WTC11 (cell line): ENCODE results near the gene KRT20. TPM values are rescaled to one million over a fixed set of nuclear protein-coding genes. Genes with fewer than 3 reads are reported as not detected.

Source experiments
- ATAC-seq: fragments of 200-7000 bp; cut with Tn5 transposase; 2 replicates; pipeline ENCODE4 v1.10.0; 2021; ENCODE audit warnings: mild to moderate bottlenecking, moderate library complexity
- CTCF ChIA-PET: fragments of 300-600 bp; sonication (Branson Sonifier 250); formaldehyde crosslinking; loops from one replicate; lab custom pipeline; 2021; ENCODE audit warnings: antibody characterized with exemption; lab: Charles Lee
- POLR2A ChIA-PET: fragments of 350-600 bp; sonication (Branson Sonifier 250); formaldehyde crosslinking; loops from one replicate; lab custom pipeline; 2021; ENCODE audit warnings: antibody characterized with exemption; lab: Charles Lee
- DNase-seq: peaks from one replicate; pipeline ENCODE4 v3.0.0; 2021; ENCODE audit warnings: low spot score
- H3K27ac Mint-ChIP-seq: 2 replicates; pipeline ENCODE4 v1.8.0; 2021; ENCODE audit warnings: mixed read lengths
- H3K27me3 Mint-ChIP-seq: 2 replicates; pipeline ENCODE4 v1.8.0; 2021; ENCODE audit warnings: low read depth, mild to moderate bottlenecking, moderate library complexity, mixed read lengths
- H3K36me3 Mint-ChIP-seq: 2 replicates; pipeline ENCODE4 v1.8.0; 2021; ENCODE audit warnings: mixed read lengths
- H3K4me1 Mint-ChIP-seq: 2 replicates; pipeline ENCODE4 v1.8.0; 2022; ENCODE audit warnings: mixed read lengths
- H3K4me3 Mint-ChIP-seq: 2 replicates; pipeline ENCODE4 v1.8.0; 2021; ENCODE audit warnings: mild to moderate bottlenecking, moderate library complexity, mixed read lengths
- H3K9me3 Mint-ChIP-seq: 2 replicates; pipeline ENCODE4 v1.8.0; 2021; ENCODE audit warnings: mixed read lengths
- ATF2 ChIP-seq: sonication (generic); formaldehyde crosslinking; IDR thresholded peaks from 2 replicates; pipeline ENCODE4 v1.8.1; 2022; ENCODE audit warnings: low read depth, missing genetic modification reagents, borderline replicate concordance
- CDX4 ChIP-seq: fragments of 250-450 bp; sonication (Bioruptor Pico); IDR thresholded peaks from 2 replicates; pipeline ENCODE4 v1.9.0; 2021; ENCODE audit warnings: moderate library complexity, mild to moderate bottlenecking, inconsistent platforms, borderline replicate concordance
- FOXP4 ChIP-seq: sonication (generic); formaldehyde crosslinking; IDR thresholded peaks from 2 replicates; pipeline ENCODE4 v1.8.0; 2022; ENCODE audit warnings: mild to moderate bottlenecking, missing genetic modification reagents
- MXD4 ChIP-seq: fragments of 250-450 bp; sonication (Bioruptor Pico); IDR thresholded peaks from 2 replicates; pipeline ENCODE4 v1.8.0; 2021; ENCODE audit warnings: mild to moderate bottlenecking, moderate library complexity, borderline replicate concordance
- NFYB ChIP-seq: sonication (generic); formaldehyde crosslinking; conservative IDR thresholded peaks from 2 replicates; pipeline ENCODE4 v1.8.0; 2022; ENCODE audit warnings: low read depth, missing genetic modification reagents
- NR1H2 ChIP-seq: sonication (generic); formaldehyde crosslinking; IDR thresholded peaks from 2 replicates; pipeline ENCODE4 v1.9.0; 2021; ENCODE audit warnings: mild to moderate bottlenecking, moderate library complexity, missing genetic modification reagents
- NR2C2 ChIP-seq: sonication (generic); formaldehyde crosslinking; IDR thresholded peaks from 2 replicates; pipeline ENCODE4 v1.8.0; 2022; ENCODE audit warnings: mild to moderate bottlenecking, missing genetic modification reagents
- TEAD4 ChIP-seq: sonication (generic); formaldehyde crosslinking; IDR thresholded peaks from 2 replicates; pipeline ENCODE4 v1.8.0; 2022; ENCODE audit warnings: mild to moderate bottlenecking, missing genetic modification reagents
- TP53 ChIP-seq: sonication (generic); formaldehyde crosslinking; IDR thresholded peaks from 2 replicates; pipeline ENCODE4 v1.8.1; 2023; ENCODE audit warnings: mild to moderate bottlenecking, missing genetic modification reagents
- ZMAT4 ChIP-seq: fragments of 250-450 bp; sonication (Bioruptor Pico); IDR thresholded peaks from 2 replicates; pipeline ENCODE4 v1.9.0; 2021; ENCODE audit warnings: mild to moderate bottlenecking
- ZNF219 ChIP-seq: sonication (generic); formaldehyde crosslinking; IDR thresholded peaks from 2 replicates; pipeline ENCODE4 v1.8.0; 2023; ENCODE audit warnings: missing genetic modification reagents, mild to moderate bottlenecking, borderline replicate concordance
- ZNF317 ChIP-seq: sonication (generic); formaldehyde crosslinking; IDR thresholded peaks from 2 replicates; pipeline ENCODE4 v1.8.1; 2023; ENCODE audit warnings: low read depth, mild to moderate bottlenecking, moderate library complexity, missing genetic modification reagents, borderline replicate concordance
- ZNF396 ChIP-seq: fragments of 250-450 bp; sonication (Bioruptor Pico); IDR thresholded peaks from 2 replicates; pipeline ENCODE4 v1.8.0; 2021; ENCODE audit warnings: mild to moderate bottlenecking, moderate library complexity, borderline replicate concordance
- ZNF416 ChIP-seq: fragments of 250-450 bp; sonication (Bioruptor Pico); IDR thresholded peaks from 2 replicates; pipeline ENCODE4 v1.9.0; 2021; ENCODE audit warnings: mild to moderate bottlenecking, inconsistent platforms
- ZNF423 ChIP-seq: fragments of 250-450 bp; sonication (Bioruptor Pico); IDR thresholded peaks from 2 replicates; pipeline ENCODE4 v2.1.2; 2022; ENCODE audit warnings: mild to moderate bottlenecking, moderate library complexity
- ZNF671 ChIP-seq: fragments of 250-450 bp; sonication (Bioruptor Pico); IDR thresholded peaks from 2 replicates; pipeline ENCODE4 v1.8.0; 2021; ENCODE audit warnings: mild to moderate bottlenecking
- total RNA-seq: library from RNA; stranded (reverse); gene quantifications from 3 replicates; pipeline ENCODE4 v1.2.3, GENCODE V29; 2021
- TF ChIP-seq, protein P1 (sequence below): sonication (generic); formaldehyde crosslinking; conservative IDR thresholded peaks from 2 replicates; pipeline ENCODE4 v1.8.1; 2022; ENCODE audit warnings: mild to moderate bottlenecking, missing genetic modification reagents
- TF ChIP-seq, protein P2 (sequence below): sonication (generic); formaldehyde crosslinking; IDR thresholded peaks from 2 replicates; pipeline ENCODE4 v1.8.0; 2023; ENCODE audit warnings: mild to moderate bottlenecking, missing genetic modification reagents
- TF ChIP-seq, protein P3 (sequence below): sonication (generic); formaldehyde crosslinking; IDR thresholded peaks from 2 replicates; pipeline ENCODE4 v1.8.1; 2022; ENCODE audit warnings: missing genetic modification reagents, borderline replicate concordance

Gene KRT20
- total RNA-seq, 1 experiment from 2014 or later = 0.42 TPM

- no peak for DNase-seq
- no peak overlapping the region for H3K4me3 Mint-ChIP-seq
- CTCF ChIA-PET = interaction anchor here (1.1 to 1.7 kb wide), 2 partner anchors 24 to 706 kb away, joined by 3 to 7 read pairs; no protein-coding TSS in a partner anchor
- no peaks in the 10 kb centered on the region for H3K36me3 Mint-ChIP-seq
- TF ChIP-seq TP53 (no peak), ZNF317 (CRISPR knock-in tag) (no peak), NFYB (CRISPR knock-in tag) (no peak), NR2C2 (CRISPR knock-in tag) (no peak), ZNF423 (no peak), ZMAT4 (CRISPR knock-in tag) (no peak), ZNF671 (no peak), ATF2 (CRISPR knock-in tag) (no peak), NR1H2 (CRISPR knock-in tag) (no peak), ZNF219 (CRISPR knock-in tag) (no peak), ZNF396 (CRISPR knock-in tag) (no peak), TEAD4 (CRISPR knock-in tag) (no peak), CDX4 (CRISPR knock-in tag) (no peak), ZNF416 (no peak), FOXP4 (no peak), MXD4 (CRISPR knock-in tag) (no peak)
- TF ChIP-seq, protein P1, sequence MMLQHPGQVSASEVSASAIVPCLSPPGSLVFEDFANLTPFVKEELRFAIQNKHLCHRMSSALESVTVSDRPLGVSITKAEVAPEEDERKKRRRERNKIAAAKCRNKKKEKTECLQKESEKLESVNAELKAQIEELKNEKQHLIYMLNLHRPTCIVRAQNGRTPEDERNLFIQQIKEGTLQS = no peak
- TF ChIP-seq, protein P2, sequence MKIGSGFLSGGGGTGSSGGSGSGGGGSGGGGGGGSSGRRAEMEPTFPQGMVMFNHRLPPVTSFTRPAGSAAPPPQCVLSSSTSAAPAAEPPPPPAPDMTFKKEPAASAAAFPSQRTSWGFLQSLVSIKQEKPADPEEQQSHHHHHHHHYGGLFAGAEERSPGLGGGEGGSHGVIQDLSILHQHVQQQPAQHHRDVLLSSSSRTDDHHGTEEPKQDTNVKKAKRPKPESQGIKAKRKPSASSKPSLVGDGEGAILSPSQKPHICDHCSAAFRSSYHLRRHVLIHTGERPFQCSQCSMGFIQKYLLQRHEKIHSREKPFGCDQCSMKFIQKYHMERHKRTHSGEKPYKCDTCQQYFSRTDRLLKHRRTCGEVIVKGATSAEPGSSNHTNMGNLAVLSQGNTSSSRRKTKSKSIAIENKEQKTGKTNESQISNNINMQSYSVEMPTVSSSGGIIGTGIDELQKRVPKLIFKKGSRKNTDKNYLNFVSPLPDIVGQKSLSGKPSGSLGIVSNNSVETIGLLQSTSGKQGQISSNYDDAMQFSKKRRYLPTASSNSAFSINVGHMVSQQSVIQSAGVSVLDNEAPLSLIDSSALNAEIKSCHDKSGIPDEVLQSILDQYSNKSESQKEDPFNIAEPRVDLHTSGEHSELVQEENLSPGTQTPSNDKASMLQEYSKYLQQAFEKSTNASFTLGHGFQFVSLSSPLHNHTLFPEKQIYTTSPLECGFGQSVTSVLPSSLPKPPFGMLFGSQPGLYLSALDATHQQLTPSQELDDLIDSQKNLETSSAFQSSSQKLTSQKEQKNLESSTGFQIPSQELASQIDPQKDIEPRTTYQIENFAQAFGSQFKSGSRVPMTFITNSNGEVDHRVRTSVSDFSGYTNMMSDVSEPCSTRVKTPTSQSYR = no peak
- TF ChIP-seq, protein P3, sequence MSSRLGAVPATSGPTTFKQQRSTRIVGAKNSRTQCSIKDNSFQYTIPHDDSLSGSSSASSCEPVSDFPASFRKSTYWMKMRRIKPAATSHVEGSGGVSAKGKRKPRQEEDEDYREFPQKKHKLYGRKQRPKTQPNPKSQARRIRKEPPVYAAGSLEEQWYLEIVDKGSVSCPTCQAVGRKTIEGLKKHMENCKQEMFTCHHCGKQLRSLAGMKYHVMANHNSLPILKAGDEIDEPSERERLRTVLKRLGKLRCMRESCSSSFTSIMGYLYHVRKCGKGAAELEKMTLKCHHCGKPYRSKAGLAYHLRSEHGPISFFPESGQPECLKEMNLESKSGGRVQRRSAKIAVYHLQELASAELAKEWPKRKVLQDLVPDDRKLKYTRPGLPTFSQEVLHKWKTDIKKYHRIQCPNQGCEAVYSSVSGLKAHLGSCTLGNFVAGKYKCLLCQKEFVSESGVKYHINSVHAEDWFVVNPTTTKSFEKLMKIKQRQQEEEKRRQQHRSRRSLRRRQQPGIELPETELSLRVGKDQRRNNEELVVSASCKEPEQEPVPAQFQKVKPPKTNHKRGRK (CRISPR knock-in tag) = no peak
- TF ChIP-seq, all 79 proteins: peak for 0
- peaks cover 79% of the 10 kb centered on the region for H3K27me3 Mint-ChIP-seq
- no peaks in the 10 kb centered on the region for H3K9me3 Mint-ChIP-seq
- POLR2A ChIA-PET = no interaction called here
- H3K4me1 Mint-ChIP-seq = no peaks in the 10 kb centered on the region
- ATAC-seq = no peak
- H3K27ac Mint-ChIP-seq = no peak overlapping the region
Observed at GRCh38 chr17:40843242-40843641, 41.8 kb downstream of the KRT20 start.
